Peyer's patch (tissue), 4 donors: Measurements from ENCODE around the gene MED10. TPM values are rescaled to one million over a fixed set of nuclear protein-coding genes. Genes with fewer than 3 reads are reported as not detected.

Experiments
- DNase-seq, 3 donors: peaks; one replicate each; pipeline ENCODE4 v3.0.0-alpha.2; 2017 to 2019
- H3K27ac ChIP-seq, 4 donors: fragments of 200-600 bp; sonication (generic); one replicate each; pipeline ENCODE4 v1.5.1; 2016 to 2019
- H3K27me3 ChIP-seq, 2 donors: fragments of 200-600 bp; sonication (generic); one replicate each; pipeline ENCODE4 v1.5.1; 2019
- H3K36me3 ChIP-seq, 3 donors: fragments of 200-600 bp; sonication (generic); one replicate each; pipeline ENCODE4 v1.5.1; 2016 to 2019
- H3K4me1 ChIP-seq, 4 donors: fragments of 200-600 bp; sonication (generic); one replicate each; pipeline ENCODE4 v1.5.1; 2016 to 2019
- H3K4me3 ChIP-seq, 4 donors: fragments of 200-600 bp; sonication (generic); 1 replicate in 3 of 4; 2 replicates in 1 of 4; pipeline ENCODE4 v1.5.1; 2016 to 2019; ENCODE audit warnings: mild to moderate bottlenecking in 1 of 4
- H3K9me3 ChIP-seq, 4 donors: fragments of 200-600 bp; sonication (generic); one replicate each; pipeline ENCODE4 v1.5.1; 2016 to 2019; ENCODE audit warnings: mild to moderate bottlenecking in 1 of 4
- POLR2A ChIP-seq, 2 donors: fragments of 450-650 bp; IDR thresholded peaks; one replicate each; pipeline ENCODE4 v1.5.1; 2017; ENCODE audit warnings: antibody characterized with exemption in 2 of 2, mild to moderate bottlenecking in 2 of 2, moderate library complexity in 2 of 2
- total RNA-seq, 4 donors: library from RNA; depleted of rRNA; stranded (reverse); fragments of >200 nt; gene quantifications; one replicate each; pipeline ENCODE4 v1.1.0, GENCODE V29; 2016
- TF ChIP-seq, protein P1 (sequence below), 6 experiments: fragments of 450-650 bp in 4 of 6; fragments of 200-600 bp in 2 of 6; sonication (generic) in 1 of 6; IDR thresholded peaks; one replicate each; pipeline ENCODE4 v1.5.1; 2017 to 2019; ENCODE audit warnings: antibody characterized with exemption in 6 of 6, mild to moderate bottlenecking in 3 of 6, moderate library complexity in 1 of 6

Gene MED10
- total RNA-seq, 4 donors from 2014 or later: 20.8 to 42.9 (median 26.5) TPM

GRCh38 chr5:6333182-6333905, 45.0 kb downstream of the MED10 start:
- Histone ChIP-seq H3K9me3 (peaks cover 0 to 9% (median 0%) of the 10 kb centered on the region in 4 donors), H3K4me1 (no peaks in the 10 kb centered on the region), H3K4me3 (no peak overlapping the region), H3K27me3 (no peaks in the 10 kb centered on the region), H3K36me3 (no peaks in the 10 kb centered on the region), H3K27ac (no peak overlapping the region)
- DNase-seq: no peak
- TF ChIP-seq POLR2A (IDR thresholded peaks at IDR 0.05): no peak
- TF ChIP-seq, protein P1, sequence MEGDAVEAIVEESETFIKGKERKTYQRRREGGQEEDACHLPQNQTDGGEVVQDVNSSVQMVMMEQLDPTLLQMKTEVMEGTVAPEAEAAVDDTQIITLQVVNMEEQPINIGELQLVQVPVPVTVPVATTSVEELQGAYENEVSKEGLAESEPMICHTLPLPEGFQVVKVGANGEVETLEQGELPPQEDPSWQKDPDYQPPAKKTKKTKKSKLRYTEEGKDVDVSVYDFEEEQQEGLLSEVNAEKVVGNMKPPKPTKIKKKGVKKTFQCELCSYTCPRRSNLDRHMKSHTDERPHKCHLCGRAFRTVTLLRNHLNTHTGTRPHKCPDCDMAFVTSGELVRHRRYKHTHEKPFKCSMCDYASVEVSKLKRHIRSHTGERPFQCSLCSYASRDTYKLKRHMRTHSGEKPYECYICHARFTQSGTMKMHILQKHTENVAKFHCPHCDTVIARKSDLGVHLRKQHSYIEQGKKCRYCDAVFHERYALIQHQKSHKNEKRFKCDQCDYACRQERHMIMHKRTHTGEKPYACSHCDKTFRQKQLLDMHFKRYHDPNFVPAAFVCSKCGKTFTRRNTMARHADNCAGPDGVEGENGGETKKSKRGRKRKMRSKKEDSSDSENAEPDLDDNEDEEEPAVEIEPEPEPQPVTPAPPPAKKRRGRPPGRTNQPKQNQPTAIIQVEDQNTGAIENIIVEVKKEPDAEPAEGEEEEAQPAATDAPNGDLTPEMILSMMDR (IDR thresholded peaks at IDR 0.05): no peak

DNA sequence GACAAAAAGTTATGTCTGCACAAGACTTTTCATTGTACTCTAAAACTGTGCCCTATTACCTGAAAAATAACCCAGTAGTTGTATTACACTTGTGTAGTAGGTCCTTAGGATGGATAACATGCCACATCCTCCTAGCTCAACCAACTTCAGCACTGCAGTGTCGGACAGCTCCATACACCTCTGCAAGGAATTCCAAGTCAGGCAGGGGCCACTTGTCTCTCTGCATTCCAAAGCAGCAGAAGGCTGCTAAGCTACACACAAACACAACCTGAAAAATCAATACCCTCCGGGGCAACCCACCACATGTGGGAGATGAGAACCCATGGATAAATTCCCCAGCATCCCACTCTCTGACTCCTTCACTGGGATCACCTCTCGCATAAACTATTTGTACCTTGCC, 50.2 kb downstream of the MED10 start:
- no peak overlapping the region for H3K4me3 ChIP-seq
- no peak for DNase-seq
- TF ChIP-seq POLR2A (IDR thresholded peaks at IDR 0.05): no peak
- TF ChIP-seq, protein P1 (IDR thresholded peaks at IDR 0.05): no peak
- no peak overlapping the region for H3K27ac ChIP-seq
- H3K4me1 ChIP-seq: no peaks in the 10 kb centered on the region
- peaks cover 0 to 9% (median 0%) of the 10 kb centered on the region in 4 donors for H3K9me3 ChIP-seq
- no peaks in the 10 kb centered on the region for H3K36me3 ChIP-seq
- H3K27me3 ChIP-seq: no peaks in the 10 kb centered on the region

- DNase-seq: no peak
- no peaks in the 10 kb centered on the region for H3K27me3 ChIP-seq
- H3K9me3 ChIP-seq: peaks cover 0 to 9% (median 0%) of the 10 kb centered on the region in 4 donors
- no peaks in the 10 kb centered on the region for H3K36me3 ChIP-seq
- TF ChIP-seq POLR2A (IDR thresholded peaks at IDR 0.05): no peak
- TF ChIP-seq, protein P1 (IDR thresholded peaks at IDR 0.05): no peak
- H3K4me3 ChIP-seq: no peak overlapping the region
- H3K4me1 ChIP-seq: no peaks in the 10 kb centered on the region
- no peak overlapping the region for H3K27ac ChIP-seq
Observed at GRCh38 chr5:6326776-6327175, 51.6 kb downstream of the MED10 start.

DNA sequence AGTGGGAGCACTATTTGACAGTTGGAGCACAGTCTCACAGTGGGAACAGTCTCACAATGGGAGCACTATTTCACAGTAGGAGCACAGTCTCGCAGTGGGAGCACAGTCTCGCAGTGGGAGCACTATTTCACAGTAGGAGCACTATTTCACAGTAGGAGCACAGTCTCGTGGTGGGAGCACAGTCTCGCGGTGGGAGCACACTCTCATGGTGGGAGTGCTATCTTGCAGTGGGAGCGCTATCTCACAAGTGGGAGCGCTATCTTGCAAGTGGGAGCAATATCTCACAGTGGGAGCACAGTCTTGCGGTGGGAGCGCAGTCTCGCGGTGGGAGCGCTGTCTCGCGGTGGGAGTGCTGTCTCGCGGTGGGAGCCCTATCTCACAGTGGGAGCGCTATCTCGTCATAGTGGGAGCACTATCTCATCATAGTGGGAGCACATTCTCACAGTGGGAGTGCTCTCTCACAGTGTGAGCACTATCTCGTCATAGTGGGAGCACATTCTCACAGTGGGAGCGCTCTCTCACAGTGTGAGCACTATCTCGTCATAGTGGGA, 56.1 kb downstream of the MED10 start:
- Histone ChIP-seq H3K27me3 (no peaks in the 10 kb centered on the region), H3K36me3 (no peaks in the 10 kb centered on the region), H3K9me3 (no peaks in the 10 kb centered on the region), H3K27ac (no peak overlapping the region), H3K4me3 (no peak overlapping the region), H3K4me1 (no peaks in the 10 kb centered on the region)
- TF ChIP-seq, protein P1 (IDR thresholded peaks at IDR 0.05): no peak
- no peak for TF ChIP-seq POLR2A (IDR thresholded peaks at IDR 0.05)
- no peak for DNase-seq

Other genes starting within 250 kb of the MED10 start
- gene UBE2QL1, start 70.3 kb upstream of the MED10 start, total RNA-seq: 1 to 10 TPM in 2 of 4 donors, not detected in 2; 1.0 to 3.3 TPM